ENCODE results near the gene GRM7. TPM values are rescaled to one million over a fixed set of nuclear protein-coding genes. Genes with fewer than 3 reads are reported as not detected.

The GRM7 gene
- total and polyA plus RNA-seq, 2 donors (not counting 1 experiment from before 2014, with no cell fraction given): not detected

DNA sequence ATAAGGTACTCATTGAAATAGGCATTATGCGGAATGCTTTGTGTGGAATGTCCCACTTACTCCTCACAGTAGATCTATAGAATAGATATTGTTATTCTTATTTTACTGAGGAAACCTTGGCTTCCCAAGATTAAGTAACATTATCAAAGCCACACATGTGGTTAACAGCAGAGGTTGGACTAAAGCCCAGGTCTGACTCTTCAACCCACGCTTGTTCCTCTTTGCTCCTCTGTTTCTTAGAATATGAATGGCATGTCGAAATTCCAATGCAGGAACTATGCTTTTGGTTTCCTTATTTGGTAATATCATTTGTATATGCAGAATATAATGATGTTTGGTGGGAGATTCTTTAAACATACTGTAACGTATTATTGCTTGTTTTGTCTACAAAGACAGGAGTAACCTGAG, 821.9 kb downstream of the GRM7 start:
- Histone ChIP-seq H3K27me3 (ENCODE audit: control insufficient read depth, insufficient read depth, low read length) (no peaks in the 10 kb centered on the region), H3K36me3 (ENCODE audit: control insufficient read depth, insufficient read depth, low read length) (no peaks in the 10 kb centered on the region), H3K4me1 (ENCODE audit: control insufficient read depth, extremely low read depth, insufficient read depth, low read length) (no peaks in the 10 kb centered on the region), H2AFZ (ENCODE audit: low read length) (no peak overlapping the region), H3K9me3 (ENCODE audit: control insufficient read depth, insufficient read depth, low read depth, low read length) (no peaks in the 10 kb centered on the region), H3K79me2 (ENCODE audit: control insufficient read depth, insufficient read depth, low read length) (no peaks in the 10 kb centered on the region), H4K20me1 (ENCODE audit: control insufficient read depth, extremely low read depth, insufficient read depth, low read length) (no peaks in the 10 kb centered on the region), H3K4me2 (ENCODE audit: extremely low read depth, insufficient read depth, low read length) (no peak overlapping the region), H3K4me3 (replicated peaks in 1 of 4; ENCODE audit: control extremely low read depth in 1 of 4, insufficient read depth in 1 of 4, low read depth in 3 of 4, low read length in 4 of 4) (no peak overlapping the region), H3K9ac (ENCODE audit: insufficient read depth, low read length) (no peak overlapping the region), H3K27ac (ENCODE audit: insufficient read depth, low read length) (no peak overlapping the region)
- TF ChIP-seq EZH2 (IDR thresholded peaks at IDR 0.05; ENCODE audit: low read length, missing control alignments): no peak
- TF ChIP-seq, protein P1, sequence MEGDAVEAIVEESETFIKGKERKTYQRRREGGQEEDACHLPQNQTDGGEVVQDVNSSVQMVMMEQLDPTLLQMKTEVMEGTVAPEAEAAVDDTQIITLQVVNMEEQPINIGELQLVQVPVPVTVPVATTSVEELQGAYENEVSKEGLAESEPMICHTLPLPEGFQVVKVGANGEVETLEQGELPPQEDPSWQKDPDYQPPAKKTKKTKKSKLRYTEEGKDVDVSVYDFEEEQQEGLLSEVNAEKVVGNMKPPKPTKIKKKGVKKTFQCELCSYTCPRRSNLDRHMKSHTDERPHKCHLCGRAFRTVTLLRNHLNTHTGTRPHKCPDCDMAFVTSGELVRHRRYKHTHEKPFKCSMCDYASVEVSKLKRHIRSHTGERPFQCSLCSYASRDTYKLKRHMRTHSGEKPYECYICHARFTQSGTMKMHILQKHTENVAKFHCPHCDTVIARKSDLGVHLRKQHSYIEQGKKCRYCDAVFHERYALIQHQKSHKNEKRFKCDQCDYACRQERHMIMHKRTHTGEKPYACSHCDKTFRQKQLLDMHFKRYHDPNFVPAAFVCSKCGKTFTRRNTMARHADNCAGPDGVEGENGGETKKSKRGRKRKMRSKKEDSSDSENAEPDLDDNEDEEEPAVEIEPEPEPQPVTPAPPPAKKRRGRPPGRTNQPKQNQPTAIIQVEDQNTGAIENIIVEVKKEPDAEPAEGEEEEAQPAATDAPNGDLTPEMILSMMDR (conservative IDR thresholded peaks at IDR 0.05 in 1 of 2, IDR thresholded peaks at IDR 0.05 in 1 of 2; ENCODE audit: low read depth in 1 of 2, low read length in 2 of 2): no peak
- DNase-seq (ENCODE audit: low read depth in 2 of 2): peak; percentile 96 to 97

DNA sequence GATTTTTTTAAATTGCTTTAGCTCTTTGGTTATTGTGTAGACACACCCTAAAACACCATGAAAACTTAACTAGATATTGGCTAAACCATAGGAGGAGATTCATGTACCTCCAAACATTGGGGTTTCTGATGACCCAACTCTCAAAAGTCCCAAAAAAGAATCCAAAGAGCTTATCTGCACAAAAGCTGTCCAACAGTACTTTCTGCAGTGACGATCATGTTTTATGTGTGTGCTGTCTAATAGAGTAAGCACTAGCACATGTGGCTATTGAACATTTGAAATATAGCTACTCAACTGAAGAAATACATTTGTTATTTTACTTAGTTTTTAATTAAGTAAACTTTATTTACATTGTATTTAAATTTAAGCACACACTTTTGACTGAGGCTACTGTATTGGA, 822.5 kb downstream of the GRM7 start:
- no peaks in the 10 kb centered on the region for H4K20me1 ChIP-seq (ENCODE audit: control insufficient read depth, extremely low read depth, insufficient read depth, low read length)
- H2AFZ ChIP-seq (ENCODE audit: low read length): no peak overlapping the region
- H3K4me3 ChIP-seq (replicated peaks in 1 of 4; ENCODE audit: control extremely low read depth in 1 of 4, insufficient read depth in 1 of 4, low read depth in 3 of 4, low read length in 4 of 4): no peak overlapping the region
- H3K4me1 ChIP-seq (ENCODE audit: control insufficient read depth, extremely low read depth, insufficient read depth, low read length): no peaks in the 10 kb centered on the region
- H3K9ac ChIP-seq (ENCODE audit: insufficient read depth, low read length): no peak overlapping the region
- no peak overlapping the region for H3K4me2 ChIP-seq (ENCODE audit: extremely low read depth, insufficient read depth, low read length)
- no peaks in the 10 kb centered on the region for H3K27me3 ChIP-seq (ENCODE audit: control insufficient read depth, insufficient read depth, low read length)
- no peaks in the 10 kb centered on the region for H3K9me3 ChIP-seq (ENCODE audit: control insufficient read depth, insufficient read depth, low read depth, low read length)
- no peak for TF ChIP-seq EZH2 (IDR thresholded peaks at IDR 0.05; ENCODE audit: low read length, missing control alignments)
- TF ChIP-seq, protein P1 (conservative IDR thresholded peaks at IDR 0.05 in 1 of 2, IDR thresholded peaks at IDR 0.05 in 1 of 2; ENCODE audit: low read depth in 1 of 2, low read length in 2 of 2): no peak
- no peak for DNase-seq (ENCODE audit: low read depth in 2 of 2)
- H3K36me3 ChIP-seq (ENCODE audit: control insufficient read depth, insufficient read depth, low read length): no peaks in the 10 kb centered on the region
- H3K79me2 ChIP-seq (ENCODE audit: control insufficient read depth, insufficient read depth, low read length): no peaks in the 10 kb centered on the region
- no peak overlapping the region for H3K27ac ChIP-seq (ENCODE audit: insufficient read depth, low read length)

DNA sequence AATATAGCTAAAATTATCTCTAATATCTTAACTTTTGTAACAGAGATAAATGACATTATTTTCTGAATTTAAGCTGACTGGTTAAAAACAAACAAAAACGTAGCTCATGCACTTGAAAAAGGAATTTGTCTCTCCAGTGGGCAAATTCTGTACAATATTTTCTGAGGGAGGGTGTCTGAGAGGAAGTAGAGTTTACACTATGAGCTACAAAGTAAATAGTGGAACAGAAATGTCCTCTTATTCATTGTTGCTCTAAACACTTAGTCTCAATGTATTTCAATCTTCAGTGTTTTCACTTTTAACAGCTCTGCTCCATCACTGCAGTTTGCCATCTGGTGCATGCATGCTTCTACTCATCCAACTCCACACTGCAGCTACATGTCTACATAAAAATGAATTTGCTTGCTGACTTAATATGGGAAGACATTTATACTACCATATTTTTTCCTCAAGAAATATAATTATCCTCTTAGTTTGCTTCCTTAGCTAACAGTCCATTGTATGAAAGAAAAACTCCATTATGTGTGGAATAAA, 823.3 kb downstream of the GRM7 start:
- Histone ChIP-seq H3K4me2 (ENCODE audit: extremely low read depth, insufficient read depth, low read length) (no peak overlapping the region), H3K4me3 (replicated peaks in 1 of 4; ENCODE audit: control extremely low read depth in 1 of 4, insufficient read depth in 1 of 4, low read depth in 3 of 4, low read length in 4 of 4) (no peak overlapping the region), H3K9ac (ENCODE audit: insufficient read depth, low read length) (no peak overlapping the region), H3K36me3 (ENCODE audit: control insufficient read depth, insufficient read depth, low read length) (no peaks in the 10 kb centered on the region), H2AFZ (ENCODE audit: low read length) (no peak overlapping the region), H3K4me1 (ENCODE audit: control insufficient read depth, extremely low read depth, insufficient read depth, low read length) (no peaks in the 10 kb centered on the region), H4K20me1 (ENCODE audit: control insufficient read depth, extremely low read depth, insufficient read depth, low read length) (no peaks in the 10 kb centered on the region), H3K27ac (ENCODE audit: insufficient read depth, low read length) (no peak overlapping the region), H3K79me2 (ENCODE audit: control insufficient read depth, insufficient read depth, low read length) (no peaks in the 10 kb centered on the region), H3K27me3 (ENCODE audit: control insufficient read depth, insufficient read depth, low read length) (no peaks in the 10 kb centered on the region), H3K9me3 (ENCODE audit: control insufficient read depth, insufficient read depth, low read depth, low read length) (no peaks in the 10 kb centered on the region)
- TF ChIP-seq, protein P1 (conservative IDR thresholded peaks at IDR 0.05 in 1 of 2, IDR thresholded peaks at IDR 0.05 in 1 of 2; ENCODE audit: low read depth in 1 of 2, low read length in 2 of 2): no peak
- no peak for TF ChIP-seq EZH2 (IDR thresholded peaks at IDR 0.05; ENCODE audit: low read length, missing control alignments)
- DNase-seq (ENCODE audit: low read depth in 2 of 2): no peak
